Measurements from ENCODE around the gene ARL4C. TPM values are rescaled to one million over a fixed set of nuclear protein-coding genes. Genes with fewer than 3 reads are reported as not detected.

ARL4C gene
- total RNA-seq, 1 experiment from 2014 or later, result 151 TPM

GRCh38 chr2:234468503-234468902 lies 28.4 kb downstream of the ARL4C start:
- ATAC-seq (no peak), DNase-seq (ENCODE audit: low read depth, low spot score) (no peak)
- BruUV-seq (replicated peaks), result no TSS peak
- H3K4me1 ChIP-seq (ENCODE audit: control insufficient read depth, insufficient read depth, low read length), result peaks cover 10% of the 10 kb centered on the region
- no peaks in the 10 kb centered on the region for H3K36me3 ChIP-seq (ENCODE audit: control insufficient read depth, insufficient read depth, low read length)
- POLR2A ChIA-PET, result interaction anchor here (0.6 kb wide), 1 partner anchor 29 kb away, joined by 4 read pairs; no protein-coding TSS in a partner anchor
- peak overlapping the region; percentile 59; the same call in 1 of the 2 replicates for H3K27ac ChIP-seq (ENCODE audit: low read length)
- intact Hi-C loops (cut with micrococcal nuclease; ENCODE audit: unreplicated experiment), result no loop called here
- no peak overlapping the region for H3K4me3 ChIP-seq (ENCODE audit: low read depth in 2 of 2, low read length in 2 of 2)
- H3K9me3 ChIP-seq (ENCODE audit: control insufficient read depth, insufficient read depth, low read depth, low read length), result no peaks in the 10 kb centered on the region
- TF ChIP-seq TCF7L2 (IDR thresholded peaks at IDR 0.05; ENCODE audit: low read depth, low read length), result no peak
- CTCF ChIA-PET, result no interaction called here
- in situ Hi-C loops (cut with HindIII; ENCODE audit: low pct_unique_long_range_greater_than_20kb, low sequenced_read_pairs), result no loop called here
- no peaks in the 10 kb centered on the region for H3K27me3 ChIP-seq (ENCODE audit: control insufficient read depth, insufficient read depth, low read length)

GRCh38 chr2:234467289-234467688 lies 29.6 kb downstream of the ARL4C start:
- no peak for ATAC-seq
- BruUV-seq (replicated peaks), result no TSS peak
- in situ Hi-C loops (cut with HindIII; ENCODE audit: low pct_unique_long_range_greater_than_20kb, low sequenced_read_pairs) (no loop called here), intact Hi-C loops (cut with micrococcal nuclease; ENCODE audit: unreplicated experiment) (no loop called here)
- peak overlapping the region; percentile 59 for H3K27ac ChIP-seq (ENCODE audit: low read length)
- CTCF ChIA-PET, result no interaction called here
- no peaks in the 10 kb centered on the region for H3K36me3 ChIP-seq (ENCODE audit: control insufficient read depth, insufficient read depth, low read length)
- H3K4me1 ChIP-seq (ENCODE audit: control insufficient read depth, insufficient read depth, low read length), result peaks cover 17% of the 10 kb centered on the region
- H3K4me3 ChIP-seq (ENCODE audit: low read depth in 2 of 2, low read length in 2 of 2), result no peak overlapping the region
- no peaks in the 10 kb centered on the region for H3K9me3 ChIP-seq (ENCODE audit: control insufficient read depth, insufficient read depth, low read depth, low read length)
- TF ChIP-seq TCF7L2 (IDR thresholded peaks at IDR 0.05; ENCODE audit: low read depth, low read length), result no peak
- TF ChIP-seq POLR2AphosphoS5 (IDR thresholded peaks at IDR 0.05; ENCODE audit: low read depth, low read length), result no peak
- no peak for TF ChIP-seq CTCF (IDR thresholded peaks at IDR 0.05)
- TF ChIP-seq SIN3A (IDR thresholded peaks at IDR 0.05; ENCODE audit: borderline replicate concordance, insufficient read depth, low read depth, low read length), result no peak
- TF ChIP-seq REST (IDR thresholded peaks at IDR 0.05; ENCODE audit: insufficient read depth in 1 of 2, low read depth in 2 of 2, low read length in 1 of 2), result no peak
- POLR2A ChIA-PET, result no interaction called here
- no peaks in the 10 kb centered on the region for H3K27me3 ChIP-seq (ENCODE audit: control insufficient read depth, insufficient read depth, low read length)
- DNase-seq (ENCODE audit: low read depth, low spot score), result no peak

GRCh38 chr2:234464291-234464645 lies 32.6 kb downstream of the ARL4C start:
- no TSS peak for BruUV-seq (replicated peaks)
- CTCF ChIA-PET, result no interaction called here
- DNase-seq (ENCODE audit: low read depth, low spot score), result no peak
- peaks cover 20% of the 10 kb centered on the region for H3K4me1 ChIP-seq (ENCODE audit: control insufficient read depth, insufficient read depth, low read length)
- ATAC-seq, result peak; percentile 24; the same call in 1 of the 2 replicates
- intact Hi-C loops (cut with micrococcal nuclease; ENCODE audit: unreplicated experiment), result no loop called here
- POLR2A ChIA-PET, result no interaction called here
- H3K4me3 ChIP-seq (ENCODE audit: low read depth in 2 of 2, low read length in 2 of 2), result peak overlapping the region; percentile 23 to 60; a peak in 3 of 4 replicates
- in situ Hi-C loops (cut with HindIII; ENCODE audit: low pct_unique_long_range_greater_than_20kb, low sequenced_read_pairs), result no loop called here
- no peak for TF ChIP-seq REST (IDR thresholded peaks at IDR 0.05; ENCODE audit: insufficient read depth in 1 of 2, low read depth in 2 of 2, low read length in 1 of 2)
- no peak for TF ChIP-seq TCF7L2 (IDR thresholded peaks at IDR 0.05; ENCODE audit: low read depth, low read length)
- TF ChIP-seq SIN3A (IDR thresholded peaks at IDR 0.05; ENCODE audit: borderline replicate concordance, insufficient read depth, low read depth, low read length), result no peak
- TF ChIP-seq CTCF (IDR thresholded peaks at IDR 0.05), result no peak
- no peak for TF ChIP-seq POLR2AphosphoS5 (IDR thresholded peaks at IDR 0.05; ENCODE audit: low read depth, low read length)
- H3K9me3 ChIP-seq (ENCODE audit: control insufficient read depth, insufficient read depth, low read depth, low read length), result no peaks in the 10 kb centered on the region
- peak overlapping the region; percentile 83 for H3K27ac ChIP-seq (ENCODE audit: low read length)
- H3K27me3 ChIP-seq (ENCODE audit: control insufficient read depth, insufficient read depth, low read length), result no peaks in the 10 kb centered on the region
- H3K36me3 ChIP-seq (ENCODE audit: control insufficient read depth, insufficient read depth, low read length), result no peaks in the 10 kb centered on the region

All from Panc1 (cell line).